HG03571 (cell line): ENCODE results near the gene NIPBL.
"Not testable (repeated sequence)": the region's sequence is repeated elsewhere in the genome, so short reads cannot be mapped to it uniquely, and the experiment has no call there.

Experiments
- ATAC-seq: cut with Tn5 transposase; IDR thresholded peaks from one replicate; pipeline ENCODE4 v1.9.1; 2021; ENCODE audit not compliant: unreplicated experiment

Gene NIPBL

DNA sequence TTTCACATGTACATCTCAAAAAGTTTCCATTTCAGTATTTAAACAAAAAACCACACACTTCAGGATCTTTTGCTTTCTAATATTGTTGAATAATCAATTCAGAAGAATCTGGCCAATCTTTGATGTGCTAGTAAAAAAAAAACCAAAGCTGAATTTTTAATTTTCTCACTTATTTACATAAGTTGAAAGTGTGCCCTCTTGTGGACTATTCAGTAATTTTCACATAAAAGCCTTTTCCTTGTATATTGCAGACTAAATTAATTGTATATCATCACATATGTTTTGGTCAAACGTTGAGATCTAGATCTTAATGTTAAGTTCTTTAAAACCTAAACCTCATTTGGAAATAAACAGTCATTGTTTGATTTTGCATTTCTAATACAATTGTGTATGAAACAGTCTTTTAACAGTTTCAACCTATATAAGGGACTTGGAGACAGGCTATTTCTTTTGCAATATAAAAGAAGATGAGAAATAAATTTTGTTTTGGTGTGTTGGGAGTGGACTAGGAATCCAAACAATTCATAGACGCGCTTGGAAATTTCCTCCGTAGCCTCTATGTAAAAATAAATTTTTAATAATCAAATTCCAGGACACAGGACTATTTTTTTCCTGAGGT, 68.1 kb downstream of the NIPBL start:
- no peak for ATAC-seq

DNA sequence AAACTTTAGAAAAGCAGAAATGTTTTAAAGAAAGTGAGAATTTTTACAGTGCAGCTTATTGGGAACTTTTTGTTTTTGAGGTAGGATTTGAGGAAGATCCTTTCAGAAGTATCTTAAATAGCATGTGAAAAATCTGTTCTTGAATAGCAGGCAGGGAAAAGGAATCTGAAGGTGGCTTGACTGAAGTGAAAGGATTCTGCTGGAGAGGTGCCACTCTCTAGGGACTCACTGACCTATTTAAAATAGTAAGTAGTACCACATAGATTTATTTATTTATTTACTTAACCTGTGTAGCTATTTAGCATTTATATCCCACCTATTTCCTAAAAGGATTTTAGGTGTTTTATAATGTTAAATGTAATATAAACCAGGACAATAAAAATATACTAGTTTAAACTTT, 69.1 kb downstream of the NIPBL start:
- no peak for ATAC-seq

DNA sequence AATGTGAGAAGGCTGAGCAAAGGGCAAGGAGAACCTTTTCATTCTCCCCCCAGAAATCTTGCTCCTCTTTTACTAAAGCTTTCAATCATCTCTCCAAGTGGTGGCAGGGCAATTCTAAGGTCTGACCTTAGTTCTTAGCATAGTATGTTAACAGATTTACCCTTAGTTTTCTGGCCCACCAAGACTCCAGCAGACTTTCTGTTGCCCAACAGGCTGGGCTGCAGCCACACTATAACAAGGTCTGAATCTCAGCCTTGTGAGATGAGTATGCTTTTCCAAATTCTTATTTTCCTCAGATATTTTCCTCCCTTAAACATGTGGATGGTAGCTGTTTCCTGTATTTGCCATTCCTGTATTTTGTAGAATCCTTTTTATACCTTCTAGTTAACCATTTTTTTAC, 69.5 kb downstream of the NIPBL start:
- ATAC-seq, result no peak

DNA sequence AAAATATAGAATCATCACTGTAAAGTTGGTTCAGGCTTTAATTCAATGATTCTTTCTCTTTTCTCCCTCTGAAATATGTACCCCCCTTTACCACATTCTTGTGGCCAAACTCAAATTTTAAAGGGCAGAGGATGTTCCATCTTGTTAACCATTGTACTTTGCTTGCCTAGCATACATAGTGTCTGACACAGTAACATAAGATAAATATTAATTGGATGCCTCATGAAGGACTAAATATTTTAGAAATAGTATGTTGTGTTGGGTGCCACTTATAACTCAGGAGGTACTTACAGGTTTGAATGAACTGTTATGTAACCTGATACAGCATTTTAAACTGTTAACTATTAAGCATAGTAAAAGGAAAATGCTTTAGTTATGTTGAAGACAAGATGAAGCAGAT, 71.5 kb downstream of the NIPBL start:
- ATAC-seq, result no peak

DNA sequence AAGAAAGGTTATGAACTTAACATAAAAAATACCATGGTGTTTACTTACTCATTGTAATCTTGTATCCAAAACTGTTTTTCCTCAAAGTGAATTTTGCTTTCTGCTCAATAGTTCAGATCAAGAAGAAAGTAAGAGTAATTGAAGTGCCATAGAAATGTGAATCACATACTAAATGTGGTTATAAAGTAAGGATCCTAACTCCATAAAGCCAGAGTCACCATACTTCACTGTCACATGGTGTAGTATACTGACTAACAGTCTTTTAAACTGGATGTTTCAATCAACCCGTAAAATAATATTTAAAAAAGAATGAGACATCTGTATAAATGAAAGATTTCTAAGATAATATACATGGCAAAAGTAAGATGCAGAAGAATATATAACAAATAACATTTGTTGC, 72.1 kb downstream of the NIPBL start:
- no peak for ATAC-seq

DNA sequence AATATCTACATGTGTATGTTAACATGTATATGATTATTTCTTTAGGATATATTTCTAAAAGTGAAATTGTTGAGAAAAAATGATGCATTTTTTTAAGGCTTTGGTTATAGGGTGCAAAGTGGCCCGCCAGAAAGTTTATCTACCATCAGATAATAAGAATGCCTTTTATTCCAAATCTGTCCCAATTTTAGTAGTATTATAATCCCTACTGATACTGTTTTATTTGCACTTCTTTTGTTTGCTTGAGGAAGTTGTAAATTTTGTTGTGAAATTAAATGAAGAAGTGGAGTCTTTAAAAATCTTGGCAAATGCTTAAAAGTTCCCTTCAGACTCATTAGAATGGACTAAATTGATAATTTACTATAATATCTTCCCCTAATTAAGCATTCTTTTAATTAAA, 73.0 kb downstream of the NIPBL start:
- no peak for ATAC-seq

DNA sequence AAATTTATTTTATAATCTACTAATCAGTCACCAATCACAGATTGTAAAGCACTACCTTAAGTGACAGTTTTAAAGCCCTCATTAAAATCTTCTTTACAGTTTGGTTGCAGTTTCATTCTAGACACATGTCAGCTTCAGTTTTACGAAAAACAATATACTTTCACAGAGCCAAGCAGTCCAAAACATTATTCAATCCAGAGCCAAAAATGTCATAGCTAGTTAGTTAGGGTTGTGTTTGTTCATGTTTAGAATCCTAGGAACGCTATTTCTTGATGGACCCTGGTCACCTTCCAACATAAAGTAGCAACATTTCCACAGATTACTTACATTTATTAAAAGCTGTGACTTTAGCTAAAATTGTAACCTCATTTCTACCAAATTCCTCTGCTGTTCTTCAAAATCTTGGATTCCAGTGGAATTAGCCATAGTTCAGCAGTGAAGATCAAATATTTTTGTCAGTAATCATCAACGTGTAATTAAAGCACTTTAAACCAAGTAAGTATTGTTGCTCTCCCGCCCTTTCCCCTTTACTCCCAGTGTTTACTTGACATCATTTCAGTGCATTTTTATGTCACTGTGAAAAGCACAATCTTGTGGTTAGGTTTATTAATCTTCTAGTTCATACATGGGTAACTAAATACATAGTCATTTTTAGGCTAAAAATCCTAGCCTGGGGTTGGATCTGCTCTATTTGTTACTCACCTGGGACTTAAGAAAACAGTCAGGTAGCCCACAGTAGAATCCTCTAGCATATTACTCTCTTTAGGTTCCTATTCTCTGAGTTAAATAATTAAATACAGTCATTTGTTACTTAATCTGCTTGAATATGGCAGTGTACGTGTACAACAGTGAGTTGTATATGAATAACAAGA, 74.3 kb downstream of the NIPBL start:
- ATAC-seq, result no peak

DNA sequence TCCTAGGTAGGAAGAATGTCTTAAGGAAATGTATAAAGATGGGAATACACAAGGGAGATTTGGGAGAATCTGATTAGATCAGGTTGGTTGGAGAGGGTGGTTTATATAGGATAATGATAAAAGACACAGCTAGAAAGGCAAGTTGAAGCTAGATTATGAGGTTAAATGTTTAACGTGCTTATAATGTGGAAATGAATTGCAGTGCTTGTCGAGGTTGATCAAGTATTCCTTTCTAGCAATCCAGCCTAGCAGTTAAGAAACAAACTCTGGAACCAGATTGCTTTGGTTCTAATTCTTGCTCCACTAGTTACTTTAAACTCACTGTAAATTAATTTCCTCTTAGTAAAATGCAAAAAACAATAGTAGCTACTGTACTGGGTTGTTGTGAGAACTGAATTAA, 76.5 kb downstream of the NIPBL start:
- ATAC-seq, result no peak

DNA sequence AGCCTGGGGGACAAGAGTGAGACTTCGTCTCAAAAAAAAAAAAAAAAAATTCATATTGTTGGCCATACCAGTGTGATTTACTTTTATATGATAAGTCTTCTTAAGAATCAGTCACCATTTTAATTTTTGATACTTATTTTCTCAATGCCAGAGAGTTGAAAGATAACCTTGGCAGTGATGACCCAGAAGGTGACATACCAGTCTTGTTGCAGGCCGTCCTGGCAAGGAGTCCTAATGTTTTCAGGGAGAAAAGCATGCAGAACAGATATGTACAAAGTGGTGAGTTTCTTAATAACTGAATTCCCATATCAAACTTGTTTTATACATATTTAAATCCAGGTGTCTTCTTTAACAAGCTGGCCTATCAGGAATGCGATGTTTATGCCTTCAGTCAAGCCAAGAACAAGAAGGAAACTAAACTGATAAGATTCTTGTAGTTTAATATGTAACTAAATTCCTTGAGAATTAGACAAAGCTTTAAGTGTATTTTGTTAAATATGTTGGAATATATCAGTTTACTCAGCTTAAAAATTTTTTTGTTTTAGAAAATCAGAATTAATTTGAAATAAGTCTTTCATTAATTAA, 81.5 kb downstream of the NIPBL start:
- no peak for ATAC-seq

DNA sequence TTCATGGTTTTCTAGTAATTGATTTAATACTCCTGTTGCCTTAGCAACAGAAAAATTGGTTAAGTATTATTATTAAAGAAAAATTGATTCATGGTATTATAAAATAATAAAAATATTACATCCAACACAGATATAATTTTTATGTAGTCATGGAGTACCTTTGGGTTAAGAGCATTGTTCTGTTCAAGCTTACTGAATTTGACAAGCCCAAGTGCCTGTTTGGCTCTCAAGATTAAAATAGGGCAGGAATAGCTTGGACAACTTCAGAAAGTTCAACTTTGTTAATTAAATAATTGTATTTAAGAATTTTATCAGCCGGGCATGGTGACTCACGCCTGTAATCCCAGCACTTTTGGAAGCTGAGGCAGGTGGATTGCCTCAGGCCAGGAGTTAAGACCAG, 82.0 kb downstream of the NIPBL start:
- ATAC-seq, result no peak

DNA sequence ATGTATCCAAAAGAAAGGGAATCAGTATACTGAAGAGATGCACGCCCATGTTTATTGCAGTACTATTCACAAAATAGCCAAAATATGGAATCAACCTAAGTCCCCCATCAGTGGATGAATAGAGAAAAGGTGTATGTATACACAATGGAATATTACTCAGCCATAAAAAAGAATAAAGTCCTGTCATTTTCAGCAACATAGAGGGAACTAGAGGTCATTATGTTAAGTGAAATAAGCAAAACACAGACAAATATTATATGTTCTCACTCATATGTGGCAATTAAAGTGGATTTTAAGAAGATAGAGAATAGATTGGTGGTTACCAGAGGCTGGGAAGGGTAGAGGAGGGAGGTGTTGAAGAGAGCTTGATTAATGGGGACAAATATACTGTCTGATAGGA, 88.6 kb downstream of the NIPBL start:
- ATAC-seq, result no peak

DNA sequence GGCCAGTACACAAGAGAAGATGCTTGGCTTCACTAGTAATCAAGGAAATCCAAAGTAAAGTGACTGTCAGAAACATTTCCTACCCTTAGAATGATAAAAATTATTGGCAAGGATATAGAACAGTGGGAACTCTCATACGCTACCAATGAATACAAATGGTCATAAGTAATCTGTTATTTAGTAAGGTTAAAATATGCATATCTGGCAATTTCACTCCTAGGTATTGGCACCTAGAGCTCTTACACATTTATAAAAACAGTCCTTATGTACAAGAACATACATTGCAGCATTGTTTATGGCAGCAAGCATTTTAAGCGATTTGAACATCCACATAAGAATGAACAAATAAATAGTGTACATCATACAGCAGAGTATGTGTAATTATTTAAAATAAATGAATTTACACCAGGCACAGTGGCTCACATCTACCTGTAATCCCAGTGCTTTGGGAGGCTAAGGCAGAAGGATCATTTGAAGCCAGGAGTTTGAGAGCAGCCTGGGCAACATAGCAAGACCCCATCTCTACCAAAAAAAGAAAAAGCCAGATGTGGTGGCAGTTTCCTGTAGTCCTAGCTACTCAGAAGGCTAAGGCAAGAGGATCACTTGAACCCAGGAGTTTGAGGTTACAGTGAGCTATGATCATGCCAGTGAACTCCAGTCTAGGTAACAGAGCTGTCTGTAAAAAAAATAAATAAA, 93.3 kb downstream of the NIPBL start:
- no peak for ATAC-seq

DNA sequence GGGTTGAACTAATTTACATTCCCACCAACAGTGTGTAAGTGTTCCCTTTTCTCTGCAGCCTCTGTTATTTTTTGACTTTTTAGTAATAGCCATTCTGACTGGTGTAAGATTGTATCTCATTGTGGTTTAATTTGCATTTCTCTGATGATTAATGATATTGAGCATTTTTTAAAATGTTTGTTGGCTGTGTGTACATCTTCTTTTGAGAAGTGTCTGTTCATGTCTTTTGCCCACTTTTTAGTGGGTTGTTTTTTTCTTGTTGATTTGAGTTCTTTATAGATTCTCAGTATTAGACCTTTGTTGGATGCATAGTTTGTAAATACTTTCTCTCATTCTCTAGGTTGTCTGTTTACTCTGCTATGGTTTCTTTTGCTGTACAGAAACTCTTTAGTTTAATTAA, 101.6 kb downstream of the NIPBL start:
- ATAC-seq, result no peak

DNA sequence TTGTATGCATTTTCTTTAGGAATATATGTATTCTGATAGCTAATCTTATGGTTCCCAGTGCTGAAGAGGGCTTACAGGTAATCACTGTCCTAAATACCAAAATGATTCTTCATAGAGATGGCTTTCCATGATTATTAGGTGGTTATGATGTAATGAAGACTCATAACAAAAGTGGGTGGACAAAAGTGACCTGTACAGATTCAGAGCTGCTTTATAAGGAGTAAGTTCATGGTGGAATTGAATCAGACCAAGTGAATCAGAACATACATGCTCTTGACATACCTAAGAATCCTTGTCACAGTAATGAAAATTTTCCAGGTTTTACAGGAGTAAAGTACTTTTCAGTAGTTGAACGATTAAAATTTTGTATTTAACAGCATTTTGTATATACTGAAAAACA, 105.6 kb downstream of the NIPBL start:
- no peak for ATAC-seq

DNA sequence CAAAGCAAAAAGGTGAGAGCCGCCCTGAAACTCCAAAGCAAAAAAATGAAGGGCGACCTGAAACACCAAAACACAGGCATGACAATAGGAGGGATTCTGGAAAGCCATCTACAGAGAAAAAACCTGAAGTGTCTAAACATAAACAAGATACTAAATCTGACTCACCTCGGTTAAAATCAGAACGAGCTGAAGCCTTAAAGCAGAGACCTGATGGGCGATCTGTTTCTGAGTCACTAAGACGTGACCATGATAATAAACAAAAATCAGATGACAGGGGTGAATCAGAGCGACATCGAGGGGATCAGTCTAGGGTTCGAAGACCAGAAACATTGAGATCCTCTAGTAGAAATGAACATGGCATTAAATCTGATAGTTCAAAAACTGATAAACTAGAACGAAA, 108.8 kb downstream of the NIPBL start:
- no peak for ATAC-seq

DNA sequence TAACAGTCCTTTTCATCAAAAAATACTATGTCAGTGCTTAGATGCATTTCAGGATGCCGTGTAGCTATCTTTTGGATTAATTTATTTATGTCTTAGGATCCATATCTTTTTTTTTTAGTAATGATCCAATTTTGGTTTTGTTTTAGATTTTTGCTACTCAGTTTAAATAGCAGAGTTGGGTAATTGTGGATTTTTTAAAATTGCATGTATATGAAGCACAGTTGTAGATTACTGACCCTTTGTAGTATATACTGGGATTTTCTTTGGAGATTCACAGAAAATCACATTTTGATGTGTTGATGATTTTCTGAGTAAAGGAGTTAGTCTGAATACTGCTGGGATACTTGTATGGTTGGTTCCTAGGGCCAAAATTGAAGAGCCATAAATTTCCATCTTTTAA, 111.8 kb downstream of the NIPBL start:
- no peak for ATAC-seq

DNA sequence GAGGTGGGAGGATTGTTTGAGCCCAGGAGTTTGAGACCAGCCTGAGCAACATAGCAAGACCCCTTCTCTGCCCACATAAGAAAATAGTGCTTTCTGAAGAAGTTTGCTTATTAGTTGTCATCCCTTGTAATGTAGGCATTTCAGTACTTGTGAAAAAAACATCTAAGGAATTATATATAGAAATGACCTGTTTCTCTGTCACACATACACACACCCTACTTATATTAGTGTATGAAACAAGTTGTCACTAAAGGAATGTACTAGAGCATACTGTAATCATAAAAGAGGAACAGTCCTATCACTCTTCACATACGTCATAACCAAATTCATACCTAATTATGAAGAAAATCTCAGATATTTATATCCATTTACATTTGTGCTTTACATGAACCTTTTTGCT, 122.0 kb downstream of the NIPBL start:
- no peak for ATAC-seq

DNA sequence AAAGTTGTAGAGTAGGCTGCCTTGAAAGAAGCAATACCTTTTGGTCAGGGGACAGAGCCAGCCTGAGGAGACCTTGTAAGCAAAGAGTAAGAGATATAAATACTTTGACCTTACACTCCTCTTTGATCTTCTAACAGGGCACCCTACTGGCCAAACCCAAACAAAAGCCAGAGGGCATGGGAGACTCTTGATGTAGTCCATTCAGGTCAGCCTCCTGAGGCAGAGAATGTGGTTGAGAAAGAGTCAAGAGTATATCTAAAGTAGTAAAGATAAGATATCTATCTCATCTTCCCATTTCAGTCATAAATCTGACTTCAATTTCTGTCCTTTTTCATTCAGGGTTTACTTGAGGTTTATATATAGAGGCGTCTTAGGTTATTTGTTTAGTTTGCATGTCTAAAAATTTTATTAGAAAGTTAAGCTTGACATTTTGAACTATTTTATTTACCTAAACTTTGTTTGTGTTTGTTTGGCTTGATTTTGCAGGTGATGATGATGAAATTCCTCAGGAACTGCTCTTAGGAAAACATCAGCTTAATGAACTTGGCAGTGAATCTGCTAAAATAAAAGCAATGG, 125.7 kb downstream of the NIPBL start:
- ATAC-seq, result no peak

DNA sequence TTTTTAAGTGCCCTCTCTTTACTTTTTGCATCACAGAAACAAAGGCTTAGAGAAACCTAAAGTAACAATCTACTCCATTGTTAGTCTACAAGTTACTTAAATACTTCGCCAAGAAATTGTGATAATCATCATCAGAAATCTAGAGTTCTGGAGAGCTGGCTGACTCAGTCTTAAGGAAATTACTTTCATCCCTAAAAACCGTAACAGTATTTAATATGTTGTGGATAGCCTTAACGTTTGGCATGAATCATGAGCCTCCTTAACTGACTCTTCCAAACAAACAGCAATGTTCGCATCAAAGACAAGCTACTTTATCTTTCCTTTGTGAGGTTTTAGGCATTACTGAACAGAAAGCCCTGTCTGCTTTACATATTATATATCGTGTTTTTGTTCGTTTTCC, 128.7 kb downstream of the NIPBL start:
- ATAC-seq, result no peak

DNA sequence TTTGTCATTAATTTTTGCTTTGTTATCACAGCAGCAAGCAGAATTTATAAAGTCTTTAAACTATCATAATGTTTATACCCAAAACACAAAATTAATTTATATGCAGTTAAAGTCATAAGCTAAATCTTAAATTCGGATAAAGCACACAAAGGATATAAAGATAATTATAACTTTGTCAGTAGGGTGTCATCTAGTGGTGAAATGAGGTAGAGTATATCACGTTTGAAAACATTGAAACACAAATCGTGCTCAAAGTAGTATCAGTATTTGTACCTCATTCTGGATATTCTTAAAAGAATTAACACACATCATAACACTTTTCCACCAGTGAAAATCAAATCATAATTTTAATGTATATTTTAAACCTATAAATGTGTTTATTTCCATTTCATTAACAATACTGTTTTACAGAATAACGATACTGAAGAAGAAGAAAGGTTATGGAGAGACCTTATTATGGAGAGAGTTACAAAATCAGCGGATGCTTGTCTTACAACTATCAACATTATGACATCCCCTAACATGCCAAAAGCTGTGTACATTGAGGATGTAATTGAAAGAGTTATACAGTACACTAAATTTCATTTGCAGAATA, 129.5 kb downstream of the NIPBL start:
- no peak for ATAC-seq

DNA sequence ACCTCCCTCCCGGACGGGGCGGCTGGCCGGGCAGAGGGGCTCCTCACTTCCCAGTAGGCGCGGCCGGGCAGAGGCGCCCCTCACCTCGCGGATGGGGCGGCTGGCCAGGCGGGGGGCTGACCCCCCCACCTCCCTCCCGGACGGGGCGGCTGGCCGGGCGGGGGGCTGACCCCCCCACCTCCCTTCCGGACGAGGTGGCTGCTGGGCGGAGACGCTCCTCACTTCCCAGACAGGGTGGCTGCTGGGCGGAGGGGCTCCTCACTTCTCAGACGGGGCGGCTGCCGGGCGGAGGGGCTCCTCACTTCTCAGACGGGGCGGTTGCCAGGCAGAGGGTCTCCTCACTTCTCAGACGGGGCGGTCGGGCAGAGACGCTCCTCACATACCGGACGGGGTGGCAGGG, 136.6 kb downstream of the NIPBL start:
- not testable (repeated sequence) for ATAC-seq
